Globus pallidus (tissue), 1 donor: ENCODE results near the gene CFAP107.
"Not testable (repeated sequence)": the region's sequence is repeated elsewhere in the genome, so short reads cannot be mapped to it uniquely, and the experiment has no call there.

Source experiments
- DNase-seq: peaks from one replicate; pipeline ENCODE4 v3.0.0-alpha.2; 2015; ENCODE audit warnings: low spot score

Gene CFAP107

GRCh38 chr1:12745992-12746323 is at the start of gene CFAP107:
Gene CFAP107 (plus strand): TSS chr1:12746200. CDS start chr1:12746431, 231 bp downstream.
- DNase-seq = no peak

GRCh38 chr1:12696658-12697057 is 49.3 kb upstream of the CFAP107 start:
- no peak for DNase-seq

- no peak for DNase-seq
Measured at GRCh38 chr1:12697397-12697796, 48.6 kb upstream of the CFAP107 start.

GRCh38 chr1:12703821-12704451 is 42.1 kb upstream of the CFAP107 start:
- DNase-seq = no peak

GRCh38 chr1:12706061-12706460 is 39.9 kb upstream of the CFAP107 start:
- DNase-seq = no peak

GRCh38 chr1:12708396-12709090 is 37.5 kb upstream of the CFAP107 start:
- no peak for DNase-seq

GRCh38 chr1:12709091-12709491 is 36.9 kb upstream of the CFAP107 start:
- no peak for DNase-seq

GRCh38 chr1:12709696-12710095 is 36.3 kb upstream of the CFAP107 start:
- DNase-seq = no peak

GRCh38 chr1:12711536-12711935 is 34.5 kb upstream of the CFAP107 start:
- no peak for DNase-seq

GRCh38 chr1:12712076-12712475 is 33.9 kb upstream of the CFAP107 start:
- no peak for DNase-seq

GRCh38 chr1:12712929-12713328 is 33.1 kb upstream of the CFAP107 start:
- no peak for DNase-seq

- not testable (repeated sequence) for DNase-seq
Measured at GRCh38 chr1:12713651-12714050, 32.3 kb upstream of the CFAP107 start.

- DNase-seq = no peak
Measured at GRCh38 chr1:12714710-12715475, 31.1 kb upstream of the CFAP107 start.

GRCh38 chr1:12715896-12716437 is 30.0 kb upstream of the CFAP107 start, which contains the start of gene AADACL3:
Gene AADACL3 (plus strand): TSS chr1:12716110. CDS start chr1:12716177, 67 bp downstream.
- DNase-seq = no peak

GRCh38 chr1:12717301-12717838 is 28.6 kb upstream of the CFAP107 start:
- DNase-seq = no peak

- no peak for DNase-seq
Measured at GRCh38 chr1:12722626-12723025, 23.4 kb upstream of the CFAP107 start.

- no peak for DNase-seq
Measured at GRCh38 chr1:12728391-12728790, 17.6 kb upstream of the CFAP107 start.

- no peak for DNase-seq
Measured at GRCh38 chr1:12730156-12730555, 15.8 kb upstream of the CFAP107 start.

GRCh38 chr1:12731084-12731483 is 14.9 kb upstream of the CFAP107 start:
- DNase-seq = not testable (repeated sequence)

- no peak for DNase-seq
Measured at GRCh38 chr1:12734651-12735050, 11.3 kb upstream of the CFAP107 start.

- no peak for DNase-seq
Measured at GRCh38 chr1:12738934-12739333, 7.1 kb upstream of the CFAP107 start.

GRCh38 chr1:12739613-12740012 is 6.4 kb upstream of the CFAP107 start:
- DNase-seq = no peak
